Measurements from ENCODE around the gene IL17F.

IL17F gene

DNA sequence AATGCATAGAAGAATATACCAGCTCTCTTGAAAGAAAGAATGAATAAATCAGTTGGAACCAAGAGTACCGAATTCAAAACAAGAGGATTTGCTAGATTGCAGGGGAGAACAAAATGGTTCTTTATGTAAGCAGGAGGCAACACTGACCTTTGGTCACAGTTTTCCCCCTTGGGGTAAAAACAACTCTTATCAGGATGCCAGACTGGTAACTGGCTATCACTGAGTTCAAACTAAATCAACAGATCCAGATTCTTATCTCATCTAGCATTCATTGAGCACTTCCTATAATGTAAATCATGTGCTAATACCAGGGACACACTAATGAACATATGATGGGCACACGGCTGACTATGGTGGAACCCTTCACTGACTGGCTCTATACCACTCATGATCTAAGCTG lies 4.8 kb upstream of the IL17F start:
- TF ChIP-seq, protein P1, sequence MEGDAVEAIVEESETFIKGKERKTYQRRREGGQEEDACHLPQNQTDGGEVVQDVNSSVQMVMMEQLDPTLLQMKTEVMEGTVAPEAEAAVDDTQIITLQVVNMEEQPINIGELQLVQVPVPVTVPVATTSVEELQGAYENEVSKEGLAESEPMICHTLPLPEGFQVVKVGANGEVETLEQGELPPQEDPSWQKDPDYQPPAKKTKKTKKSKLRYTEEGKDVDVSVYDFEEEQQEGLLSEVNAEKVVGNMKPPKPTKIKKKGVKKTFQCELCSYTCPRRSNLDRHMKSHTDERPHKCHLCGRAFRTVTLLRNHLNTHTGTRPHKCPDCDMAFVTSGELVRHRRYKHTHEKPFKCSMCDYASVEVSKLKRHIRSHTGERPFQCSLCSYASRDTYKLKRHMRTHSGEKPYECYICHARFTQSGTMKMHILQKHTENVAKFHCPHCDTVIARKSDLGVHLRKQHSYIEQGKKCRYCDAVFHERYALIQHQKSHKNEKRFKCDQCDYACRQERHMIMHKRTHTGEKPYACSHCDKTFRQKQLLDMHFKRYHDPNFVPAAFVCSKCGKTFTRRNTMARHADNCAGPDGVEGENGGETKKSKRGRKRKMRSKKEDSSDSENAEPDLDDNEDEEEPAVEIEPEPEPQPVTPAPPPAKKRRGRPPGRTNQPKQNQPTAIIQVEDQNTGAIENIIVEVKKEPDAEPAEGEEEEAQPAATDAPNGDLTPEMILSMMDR (IDR thresholded peaks at IDR 0.05), result no peak
- no peak for TF ChIP-seq ZFX (IDR thresholded peaks at IDR 0.05; ENCODE audit: borderline replicate concordance)
- no peak overlapping the region for H3K27ac ChIP-seq

DNA sequence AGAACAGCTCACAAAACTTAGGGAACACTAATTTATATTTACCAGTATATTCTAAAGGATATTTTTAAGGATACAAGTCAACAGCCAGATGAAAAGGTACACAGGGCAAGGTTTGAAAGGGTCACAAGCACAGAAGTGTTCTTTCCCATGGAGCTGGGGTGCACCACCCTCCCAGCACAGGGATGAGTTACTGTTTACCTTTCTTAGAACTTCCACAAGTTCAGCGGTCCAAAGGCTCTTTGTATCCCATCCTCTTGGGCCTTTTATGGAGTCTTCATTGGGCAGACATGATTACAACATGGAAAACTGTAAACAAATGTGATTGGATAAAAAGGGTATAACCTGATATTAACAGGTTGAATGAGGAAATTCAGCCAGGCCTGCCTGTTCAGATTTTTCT lies 1.1 kb upstream of the IL17F start:
- TF ChIP-seq, protein P1 (IDR thresholded peaks at IDR 0.05), result no peak
- TF ChIP-seq ZFX (IDR thresholded peaks at IDR 0.05; ENCODE audit: borderline replicate concordance), result no peak

DNA sequence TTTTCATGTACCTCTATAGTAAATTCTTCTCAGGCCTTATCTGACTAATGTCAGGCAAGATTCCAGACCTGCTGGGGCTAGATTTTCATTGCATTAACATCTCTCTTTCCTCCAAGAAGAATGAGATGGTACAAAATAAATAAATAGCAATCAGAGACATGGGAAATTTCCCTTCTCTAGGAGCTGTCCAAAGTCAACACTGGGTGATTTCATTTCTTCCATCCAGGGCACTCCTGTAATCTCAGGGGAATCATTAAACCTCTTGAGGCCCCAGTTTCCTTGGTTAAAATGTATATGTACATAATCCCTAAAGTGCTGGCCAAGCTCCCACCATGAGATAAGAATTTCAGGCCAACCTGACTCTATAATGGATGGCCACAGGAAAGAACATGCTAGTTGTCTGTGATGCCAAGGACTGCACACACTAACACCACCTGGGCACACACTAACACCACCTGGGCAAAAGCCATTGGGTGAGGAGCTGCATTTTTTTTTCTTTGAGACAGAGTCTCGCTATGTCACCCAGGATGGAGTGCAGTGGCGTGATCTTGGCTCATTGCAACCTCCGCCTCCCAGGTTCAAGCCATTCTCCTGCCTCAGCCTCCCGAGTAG lies 912 bp downstream of the IL17F start:
- TF ChIP-seq ZFX (IDR thresholded peaks at IDR 0.05; ENCODE audit: borderline replicate concordance), result no peak
- TF ChIP-seq, protein P1 (IDR thresholded peaks at IDR 0.05), result no peak
- H3K27ac ChIP-seq, result no peak overlapping the region

More for the DNA sequence above, 1.1 kb upstream of the IL17F start:
- H3K27ac ChIP-seq, result no peak overlapping the region

DNA sequence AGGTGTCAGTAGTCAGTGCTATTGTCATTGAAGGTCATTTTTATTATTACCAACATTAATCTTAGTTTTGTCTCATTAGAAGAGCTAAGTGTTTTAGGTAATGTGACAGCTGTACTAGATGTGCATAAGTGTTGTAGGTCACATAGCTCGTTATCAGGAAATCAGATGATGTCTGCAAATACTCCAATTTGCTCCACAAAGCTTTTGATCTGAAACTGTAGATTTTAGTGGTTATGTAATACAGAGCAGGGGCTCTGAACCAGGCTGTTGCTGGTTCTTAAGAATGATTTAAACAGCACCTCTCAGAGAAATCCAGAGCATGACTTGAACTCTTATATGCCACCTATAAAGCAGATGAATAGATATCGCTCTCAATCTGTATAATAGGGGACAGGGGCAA lies 2.5 kb downstream of the IL17F start:
- no peak for TF ChIP-seq ZFX (IDR thresholded peaks at IDR 0.05; ENCODE audit: borderline replicate concordance)
- TF ChIP-seq, protein P1 (IDR thresholded peaks at IDR 0.05), result no peak
- H3K27ac ChIP-seq, result no peak overlapping the region

DNA sequence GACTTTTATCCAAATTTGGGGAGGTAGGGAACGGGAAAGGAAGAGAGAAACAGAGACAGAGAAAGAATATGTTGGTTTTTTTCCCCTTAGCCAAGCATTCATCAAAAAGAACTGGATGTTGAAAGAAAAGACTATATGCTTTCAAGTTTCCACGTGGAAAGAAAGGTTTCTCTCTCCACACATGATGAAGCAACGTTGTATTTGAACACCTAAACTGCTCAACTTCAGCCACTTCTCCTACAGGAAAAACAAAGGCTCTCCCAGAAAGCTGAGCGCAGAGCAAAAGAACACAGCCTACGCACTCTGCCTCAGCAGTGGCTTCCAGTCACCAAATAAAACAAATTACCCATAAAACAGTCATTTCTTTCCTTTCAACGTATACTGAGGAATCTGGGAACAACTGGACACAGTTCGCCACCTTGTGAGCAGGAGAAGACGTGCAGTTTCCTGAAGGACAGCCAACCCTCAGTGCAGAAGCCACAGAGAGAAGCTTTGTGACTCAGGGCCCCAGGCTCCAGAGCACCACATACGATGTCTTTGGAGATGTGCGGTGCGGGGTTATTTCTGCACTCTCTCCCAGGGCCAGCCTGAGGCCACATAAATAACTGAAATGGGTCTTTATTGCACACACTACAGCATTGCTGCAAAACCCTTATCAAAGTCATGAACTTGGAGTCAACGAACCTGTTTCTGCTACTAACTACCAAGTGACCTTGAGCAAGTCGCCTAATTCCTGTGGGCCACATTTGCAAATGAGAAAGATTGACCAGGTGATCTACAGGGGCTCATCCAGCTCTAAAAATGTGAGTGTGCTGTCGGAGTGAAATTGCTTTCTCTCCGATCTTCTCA lies 10.1 kb downstream of the IL17F start:
- H3K27ac ChIP-seq, result no peak overlapping the region
- no peak for TF ChIP-seq ZFX (IDR thresholded peaks at IDR 0.05; ENCODE audit: borderline replicate concordance)
- TF ChIP-seq, protein P1 (IDR thresholded peaks at IDR 0.05), result peak; percentile 81

DNA sequence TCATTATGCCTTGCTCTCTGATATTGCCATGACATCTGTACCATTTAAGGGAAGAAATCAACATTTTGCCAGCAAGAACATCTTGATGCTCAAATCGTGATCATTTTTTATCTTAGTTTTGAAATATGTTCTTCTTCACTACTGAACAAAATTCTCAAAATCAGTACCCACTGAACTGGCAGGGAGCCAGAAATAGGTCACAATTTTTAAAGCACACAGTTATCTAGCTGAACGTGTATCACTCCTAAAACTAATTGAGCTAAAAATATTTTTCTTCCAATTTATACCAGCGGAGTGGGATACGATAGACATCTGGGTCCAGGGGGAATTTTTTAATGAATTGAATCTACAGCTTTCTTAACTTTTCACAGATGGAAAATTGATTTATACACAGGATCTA lies 11.3 kb downstream of the IL17F start:
- TF ChIP-seq, protein P1 (IDR thresholded peaks at IDR 0.05), result no peak
- TF ChIP-seq ZFX (IDR thresholded peaks at IDR 0.05; ENCODE audit: borderline replicate concordance), result no peak
- H3K27ac ChIP-seq, result no peak overlapping the region
